GM12892 (cell line): ENCODE results near the gene SPINK1.

Experiments
- POLR2A ChIP-seq: IDR thresholded peaks from 2 replicates; pipeline ENCODE4 v1.6.1; 2011; ENCODE audit warnings: low read depth, low read length, control low read depth
- POLR2AphosphoS5 ChIP-seq: IDR thresholded peaks from 2 replicates; pipeline ENCODE4 v1.6.1; 2011; ENCODE audit warnings: low read depth, low read length, control low read depth
- TAF1 ChIP-seq: IDR thresholded peaks from 2 replicates; pipeline ENCODE4 v1.6.1; 2011; ENCODE audit warnings: low read depth, mild to moderate bottlenecking, control low read depth, low read length, borderline replicate concordance

- TF ChIP-seq POLR2A (no peak), TAF1 (no peak), POLR2AphosphoS5 (no peak)
Measured at GRCh38 chr5:147826361-147826760, 5.1 kb downstream of the SPINK1 start.
